NCI-H526 (cell line): Measurements from ENCODE around the gene IFNAR1.
"Not testable (repeated sequence)": the region's sequence is repeated elsewhere in the genome, so short reads cannot be mapped to it uniquely, and the experiment has no call there.

Experiments used
- DNase-seq, 2 experiments: peaks; one replicate each; lab custom pipeline; 2025; lab: John Stamatoyannopoulos, UW

The IFNAR1 gene

GRCh38 chr21:33377221-33377920, 52.6 kb downstream of the IFNAR1 start:
- peak in 1 of 2 experiments; percentile 20 for DNase-seq

DNA sequence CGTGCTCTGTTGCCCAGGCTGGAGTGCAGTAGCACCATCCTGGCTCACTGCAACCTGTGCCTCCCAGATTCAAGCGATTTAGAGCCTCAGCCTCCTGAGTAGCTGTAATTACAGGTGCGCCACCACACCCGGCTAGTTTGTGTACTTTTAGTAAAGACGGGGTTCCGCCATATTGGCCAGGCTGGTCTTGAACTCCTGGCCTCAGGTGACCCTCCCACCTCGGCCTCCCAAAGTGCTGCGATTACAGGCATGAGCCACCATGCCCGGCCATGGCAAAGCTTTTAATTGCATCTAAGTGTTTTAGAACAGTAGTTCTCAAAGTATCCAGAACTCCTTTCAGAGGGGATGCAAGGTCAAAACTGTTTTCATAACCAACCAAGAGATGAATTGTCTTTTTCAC, 53.3 kb downstream of the IFNAR1 start:
- DNase-seq = no peak

DNA sequence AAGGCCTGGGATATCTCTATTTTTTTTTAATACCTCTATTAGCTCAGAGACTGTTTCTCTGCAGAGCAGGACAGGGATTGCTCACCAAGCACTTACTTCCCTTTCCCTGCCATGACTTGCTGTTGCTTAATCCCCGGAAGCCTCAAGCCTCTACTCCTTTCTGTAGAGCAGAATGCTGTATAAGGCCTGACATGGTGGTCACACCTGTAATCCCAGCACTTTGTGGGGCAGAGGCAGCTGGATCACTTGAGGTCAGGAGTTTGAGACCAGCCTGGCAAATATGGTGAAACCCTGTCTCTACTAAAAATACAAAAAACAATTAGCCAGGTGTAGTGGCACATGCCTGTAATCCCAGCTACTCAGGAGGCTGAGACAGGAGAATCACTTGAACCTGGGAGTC, 55.2 kb downstream of the IFNAR1 start:
- not testable (repeated sequence) for DNase-seq

DNA sequence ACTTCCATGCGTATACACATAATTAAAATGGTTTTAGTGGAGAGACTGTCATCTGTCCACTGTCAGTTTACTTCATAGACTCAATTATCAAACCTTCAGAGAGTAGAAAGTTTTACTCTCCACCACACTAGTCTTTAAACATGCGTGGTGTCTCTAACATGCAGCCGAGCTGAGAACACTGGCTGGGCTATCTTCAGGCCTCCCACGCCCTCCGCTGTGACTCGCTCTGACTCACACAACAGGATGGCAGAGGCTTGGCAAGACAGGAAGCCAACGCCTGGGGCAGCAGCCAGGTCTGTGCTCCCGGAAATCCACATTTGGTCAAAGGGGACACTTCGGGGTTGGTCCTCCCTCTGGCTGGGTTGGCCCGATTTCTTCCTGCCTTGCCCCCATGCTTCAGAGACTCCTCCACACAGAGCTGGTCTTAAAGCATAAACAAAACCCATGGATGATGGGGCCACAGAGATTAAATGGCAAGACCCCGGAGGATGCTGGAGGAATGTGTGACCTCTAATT, 55.8 kb downstream of the IFNAR1 start:
- DNase-seq = no peak

GRCh38 chr21:33381381-33381780, 56.6 kb downstream of the IFNAR1 start:
- not testable (repeated sequence) for DNase-seq

GRCh38 chr21:33383056-33383888, 58.5 kb downstream of the IFNAR1 start:
- no peak for DNase-seq

DNA sequence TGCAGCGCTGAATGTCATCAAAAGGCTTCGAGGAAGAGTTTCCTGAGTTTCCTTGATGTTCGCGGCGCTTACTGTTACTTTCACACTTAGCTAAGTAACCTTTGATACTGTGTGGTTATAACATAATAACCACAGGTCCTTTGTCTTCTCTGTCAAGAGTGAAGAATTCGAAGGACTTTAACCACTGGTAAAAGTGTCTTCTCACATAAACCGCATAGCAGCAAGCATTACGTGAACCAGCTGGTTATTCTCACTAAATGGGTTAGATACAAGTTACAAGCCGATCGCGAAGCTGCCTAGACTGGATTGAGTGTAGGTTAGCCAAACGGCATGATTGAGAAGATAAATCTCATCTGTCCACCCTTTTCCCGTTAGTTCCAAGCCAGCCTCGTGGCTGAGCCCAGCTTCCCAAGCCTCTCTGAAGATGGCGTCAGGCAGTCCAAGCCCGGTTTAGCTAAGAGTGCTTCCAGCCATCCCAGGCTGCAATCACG, 60.1 kb downstream of the IFNAR1 start:
- DNase-seq = no peak

DNA sequence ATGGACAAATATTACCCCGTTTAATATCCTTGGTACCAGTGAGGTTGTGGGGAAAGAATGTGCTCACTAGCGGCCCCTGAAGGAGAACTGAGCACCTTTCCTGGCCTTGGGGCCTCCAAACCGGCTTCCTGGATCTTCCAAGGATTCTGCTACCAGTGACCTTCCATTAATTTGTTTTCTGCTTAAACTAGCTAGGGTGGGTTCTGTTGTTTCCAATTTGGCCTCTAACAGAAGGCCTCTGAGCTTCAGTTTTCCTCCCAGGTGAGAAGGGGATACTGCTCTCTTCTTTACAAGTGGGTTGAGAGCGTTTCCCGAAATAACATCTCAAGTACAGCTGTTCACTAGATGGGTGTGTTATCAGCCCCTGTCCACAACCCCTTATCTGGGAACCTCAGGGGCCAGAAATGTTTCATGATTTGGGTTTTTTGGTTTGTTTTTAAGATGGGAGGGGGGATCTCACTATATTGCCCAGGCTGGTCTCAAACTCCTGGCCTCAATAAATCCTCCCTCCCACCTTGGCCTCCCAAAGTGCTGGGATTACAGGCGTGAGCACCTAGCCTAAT, 61.5 kb downstream of the IFNAR1 start:
- no peak for DNase-seq

GRCh38 chr21:33387294-33387693, 62.5 kb downstream of the IFNAR1 start:
- DNase-seq = no peak

DNA sequence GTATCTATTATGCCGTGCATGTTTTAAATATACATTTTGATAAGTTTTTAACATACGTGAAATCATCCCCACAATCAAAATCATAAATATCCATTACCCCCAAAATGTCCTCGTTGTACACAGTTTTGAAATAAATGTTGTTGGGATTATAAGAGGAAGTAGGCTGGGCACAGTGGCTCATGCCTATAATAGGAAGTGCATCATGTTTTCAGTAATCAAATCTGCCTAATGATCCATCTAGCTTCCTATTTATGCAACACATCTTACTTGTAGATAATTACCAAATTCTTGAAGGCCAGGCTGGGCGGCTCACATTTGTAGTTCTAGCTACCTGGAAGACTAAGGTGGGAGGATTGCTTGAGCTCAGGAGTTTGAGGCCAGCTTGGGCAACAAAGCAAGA, 63.4 kb downstream of the IFNAR1 start:
- no peak for DNase-seq

- DNase-seq = no peak
Measured at GRCh38 chr21:33390479-33390878, 65.7 kb downstream of the IFNAR1 start.

DNA sequence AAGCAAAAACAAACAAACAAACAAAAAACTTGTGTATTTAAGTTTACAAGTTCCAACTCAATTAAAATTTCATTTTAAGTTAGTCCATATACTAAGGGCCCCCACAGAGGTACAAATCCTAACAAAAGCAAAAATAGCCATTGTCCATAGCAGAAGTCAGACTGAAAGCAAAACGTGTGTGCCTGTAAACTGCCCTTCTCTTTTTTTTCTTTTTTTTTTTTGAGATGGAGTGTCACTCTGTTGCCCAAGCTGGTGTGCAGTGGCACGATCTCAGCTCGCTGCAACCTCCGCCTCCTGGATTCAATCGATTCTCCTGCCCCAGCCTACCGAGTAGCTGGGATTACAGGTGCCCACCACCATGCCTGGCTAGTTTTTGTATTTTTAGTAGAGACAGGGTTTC, 66.9 kb downstream of the IFNAR1 start:
- DNase-seq = no peak

DNA sequence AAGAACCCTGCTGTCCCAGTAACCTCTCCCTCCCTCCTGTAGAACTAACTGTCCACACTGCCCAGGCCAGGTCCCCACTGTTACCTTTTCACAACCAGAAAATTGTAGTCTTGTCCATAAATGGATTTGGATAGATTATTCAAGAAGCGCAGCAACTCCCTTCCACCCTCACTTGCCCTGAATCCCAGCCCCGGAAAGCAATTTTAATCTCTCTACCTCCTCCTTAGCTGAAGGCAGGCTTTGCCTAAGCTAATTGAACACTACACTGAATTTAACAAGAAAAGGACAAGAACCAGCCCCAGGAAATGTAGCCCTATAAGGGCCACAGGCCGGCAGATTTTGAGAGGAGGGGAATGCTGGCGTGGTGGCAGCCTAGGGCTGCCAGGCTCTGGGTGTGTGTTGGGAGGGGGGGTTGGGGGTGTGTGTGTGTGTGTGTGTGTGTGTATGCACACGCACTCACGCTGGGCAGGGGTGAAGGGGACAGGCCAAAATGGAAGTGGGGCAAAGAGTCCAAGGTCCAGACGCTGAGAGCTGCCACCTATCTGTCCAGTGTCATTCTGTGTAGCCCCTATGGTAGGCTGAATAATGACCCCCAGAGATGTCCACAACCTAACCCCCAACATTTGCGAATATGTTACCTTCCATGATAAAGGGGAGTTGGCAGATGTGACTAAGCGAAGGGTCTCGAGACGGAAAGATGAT, 67.7 kb downstream of the IFNAR1 start:
- DNase-seq = no peak

DNA sequence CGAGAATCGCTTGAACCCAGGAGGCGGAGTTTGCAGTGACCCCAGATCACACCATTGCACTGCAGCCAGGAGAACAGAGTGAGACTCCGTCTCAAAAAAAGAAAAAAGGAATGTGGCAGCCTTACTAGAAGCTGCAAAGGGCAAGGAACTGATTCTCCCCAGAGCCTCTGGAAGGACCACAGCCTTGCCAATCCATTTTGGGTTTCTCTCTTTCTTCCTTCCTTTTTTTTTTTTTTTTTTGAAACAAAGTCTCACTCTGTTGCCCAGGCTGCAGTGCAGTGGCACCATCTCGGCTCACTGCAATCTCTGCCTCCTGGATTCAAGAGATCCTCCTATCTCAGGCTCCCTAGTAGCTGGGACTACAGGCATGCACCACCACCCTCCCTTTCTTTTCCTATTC, 68.6 kb downstream of the IFNAR1 start:
- no peak for DNase-seq

DNA sequence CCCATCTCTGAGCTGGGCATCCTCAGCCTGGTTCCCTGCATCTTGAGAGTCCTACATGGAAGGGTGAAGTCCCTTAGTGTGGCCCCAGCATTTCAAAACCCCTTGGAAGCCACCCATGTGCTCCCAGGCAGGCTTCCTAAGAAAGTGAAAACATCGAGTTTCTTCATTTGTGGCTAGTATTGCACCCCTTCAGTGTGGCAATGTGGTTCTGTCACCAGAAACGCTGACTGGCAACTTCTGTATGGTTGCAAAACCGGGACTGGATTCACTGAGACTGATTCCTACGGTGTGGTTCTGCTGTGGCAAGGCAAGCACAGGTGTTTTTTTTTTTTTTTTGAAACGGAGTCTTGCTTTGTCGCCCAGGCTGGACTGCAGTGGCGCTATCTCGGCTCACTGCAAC, 69.5 kb downstream of the IFNAR1 start:
- no peak for DNase-seq

- DNase-seq = no peak
Measured at GRCh38 chr21:33395891-33396331, 71.1 kb downstream of the IFNAR1 start.

DNA sequence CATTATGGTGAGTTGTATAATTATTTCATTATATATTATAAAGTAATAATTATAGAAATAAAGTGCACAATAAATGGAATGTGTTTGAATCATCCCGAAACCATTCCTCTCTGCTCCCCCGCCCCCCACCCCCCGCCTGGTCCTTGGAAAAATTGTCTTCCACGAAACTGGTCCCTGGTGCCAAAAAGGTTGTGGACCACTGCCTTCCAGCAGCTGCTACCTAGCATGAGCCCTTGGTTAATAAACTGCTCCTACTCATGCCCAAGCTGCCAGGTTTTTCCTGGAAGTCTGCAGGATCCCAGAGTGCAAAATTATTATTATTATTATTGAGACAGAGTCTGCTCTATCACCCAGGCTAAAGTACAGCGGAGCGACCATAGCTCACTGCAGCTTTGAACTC, 71.7 kb downstream of the IFNAR1 start:
- no peak for DNase-seq

DNA sequence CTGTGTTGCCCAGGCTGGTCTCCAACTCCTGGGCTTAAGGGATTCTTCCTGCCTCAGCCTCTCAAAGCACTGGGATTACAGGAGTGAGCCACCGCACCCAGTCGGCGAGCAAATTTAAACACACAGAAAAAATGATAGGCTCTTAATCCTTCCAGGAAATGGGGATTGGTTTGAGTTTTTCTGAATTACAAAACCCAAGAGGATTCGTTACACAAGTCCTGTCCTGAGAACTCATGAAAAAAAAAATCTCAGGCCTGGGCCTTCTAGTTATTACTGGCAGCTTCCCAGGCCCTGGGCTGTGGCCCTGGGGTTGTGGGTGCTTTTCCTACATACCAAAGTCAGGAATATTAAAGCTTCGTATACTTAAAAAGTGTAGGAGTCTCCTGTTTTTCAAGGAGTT, 72.2 kb downstream of the IFNAR1 start:
- DNase-seq = no peak

GRCh38 chr21:33397717-33398116, 72.9 kb downstream of the IFNAR1 start:
- no peak for DNase-seq

DNA sequence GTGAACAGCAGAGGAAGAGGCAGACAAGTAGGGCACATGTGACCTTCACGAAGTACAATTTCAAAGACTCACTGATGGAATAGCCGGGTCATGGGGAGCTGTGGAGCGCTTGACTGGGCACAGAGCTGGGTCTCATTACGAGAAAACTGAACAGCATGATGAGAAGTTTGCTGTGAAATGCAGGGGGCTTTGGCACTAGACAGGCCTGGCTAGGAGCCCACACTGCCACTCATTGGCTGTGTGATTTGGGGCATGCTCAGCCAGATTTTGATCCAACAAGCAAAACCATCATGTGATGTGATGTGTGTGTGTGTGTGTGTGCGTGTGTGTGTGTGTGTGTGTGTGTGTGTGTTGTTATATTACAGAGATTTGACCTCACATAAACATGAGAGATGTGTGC, 73.6 kb downstream of the IFNAR1 start:
- no peak for DNase-seq

DNA sequence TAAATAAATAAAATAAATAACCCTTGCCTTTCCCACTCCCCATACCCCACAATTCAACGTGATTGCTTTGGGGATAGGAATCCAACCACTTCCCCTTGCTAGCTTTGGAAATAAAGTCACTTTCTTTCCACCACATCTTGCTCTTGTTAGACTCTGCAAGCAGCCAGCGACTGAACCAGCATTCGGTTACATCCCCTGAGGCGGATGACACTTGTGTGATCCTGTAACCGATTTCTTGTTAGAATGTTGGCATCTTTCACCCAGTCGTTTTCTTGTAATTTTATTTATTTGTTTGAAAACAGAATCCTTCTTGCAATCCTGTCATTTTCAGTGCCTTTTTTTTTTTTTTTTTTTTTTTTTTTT, 76.8 kb downstream of the IFNAR1 start:
- DNase-seq = no peak
